HG03442 (cell line): ENCODE data around the gene LCP1.

Source experiments
- ATAC-seq: cut with Tn5 transposase; IDR thresholded peaks from one replicate; pipeline ENCODE4 v1.9.1; 2021; ENCODE audit warnings: mild to moderate bottlenecking, moderate library complexity; ENCODE audit not compliant: unreplicated experiment

LCP1 gene

GRCh38 chr13:46183018-46183946 lies 1.3 kb upstream of the LCP1 start:
- ATAC-seq = no peak

GRCh38 chr13:46182491-46182877 lies 507 bp upstream of the LCP1 start:
- no peak for ATAC-seq

GRCh38 chr13:46181377-46181839 lies 569 bp downstream of the LCP1 start:
- ATAC-seq = no peak

GRCh38 chr13:46179969-46180763 lies 1.8 kb downstream of the LCP1 start:
- ATAC-seq = no peak

- no peak for ATAC-seq
Measured at GRCh38 chr13:46179491-46179908, 2.5 kb downstream of the LCP1 start.

- ATAC-seq = no peak
Measured at GRCh38 chr13:46178821-46179220, 3.2 kb downstream of the LCP1 start.

- no peak for ATAC-seq
Measured at GRCh38 chr13:46178143-46178542, 3.8 kb downstream of the LCP1 start.

- ATAC-seq = peak; percentile 38
Measured at GRCh38 chr13:46176756-46177155, 5.2 kb downstream of the LCP1 start.

- ATAC-seq = peak; percentile 31
Measured at GRCh38 chr13:46173656-46174055, 8.3 kb downstream of the LCP1 start.

- no peak for ATAC-seq
Measured at GRCh38 chr13:46172531-46172991, 9.4 kb downstream of the LCP1 start.

GRCh38 chr13:46171739-46172138 lies 10.2 kb downstream of the LCP1 start:
- no peak for ATAC-seq

- no peak for ATAC-seq
Measured at GRCh38 chr13:46171217-46171616, 10.8 kb downstream of the LCP1 start.

- ATAC-seq = no peak
Measured at GRCh38 chr13:46170687-46171086, 11.3 kb downstream of the LCP1 start.

GRCh38 chr13:46170268-46170667 lies 11.7 kb downstream of the LCP1 start:
- no peak for ATAC-seq

- no peak for ATAC-seq
Measured at GRCh38 chr13:46169758-46170157, 12.2 kb downstream of the LCP1 start.

- ATAC-seq = no peak
Measured at GRCh38 chr13:46168783-46169182, 13.2 kb downstream of the LCP1 start.

GRCh38 chr13:46168341-46168740 lies 13.6 kb downstream of the LCP1 start:
- ATAC-seq = no peak

- no peak for ATAC-seq
Measured at GRCh38 chr13:46166947-46167610, 14.9 kb downstream of the LCP1 start.

- no peak for ATAC-seq
Measured at GRCh38 chr13:46166224-46166584, 15.8 kb downstream of the LCP1 start.

- peak; percentile 61 for ATAC-seq
Measured at GRCh38 chr13:46165485-46166223, 16.3 kb downstream of the LCP1 start.

- no peak for ATAC-seq
Measured at GRCh38 chr13:46164661-46165060, 17.3 kb downstream of the LCP1 start.
